Fibroblast of pulmonary artery (primary cell): ENCODE data around the gene MRPL27.
"Not testable (repeated sequence)": the region's sequence is repeated elsewhere in the genome, so short reads cannot be mapped to it uniquely, and the experiment has no call there.

ENCODE experiments used
- DNase-seq: peaks from one replicate; pipeline ENCODE4 v3.0.0-alpha.2; 2010; ENCODE audit warnings: low read depth
- H3K4me3 ChIP-seq: replicated peaks from 2 replicates; pipeline ENCODE4 v1.5.1; 2011; ENCODE audit warnings: low read depth, mild to moderate bottlenecking, control low read depth, low read length, moderate library complexity
- TF ChIP-seq, protein P1 (sequence below): IDR thresholded peaks from 2 replicates; pipeline ENCODE4 v1.5.1; 2011; ENCODE audit warnings: mild to moderate bottlenecking, control low read depth, low read length, inconsistent platforms; ENCODE audit errors: missing control alignments

Gene MRPL27

DNA sequence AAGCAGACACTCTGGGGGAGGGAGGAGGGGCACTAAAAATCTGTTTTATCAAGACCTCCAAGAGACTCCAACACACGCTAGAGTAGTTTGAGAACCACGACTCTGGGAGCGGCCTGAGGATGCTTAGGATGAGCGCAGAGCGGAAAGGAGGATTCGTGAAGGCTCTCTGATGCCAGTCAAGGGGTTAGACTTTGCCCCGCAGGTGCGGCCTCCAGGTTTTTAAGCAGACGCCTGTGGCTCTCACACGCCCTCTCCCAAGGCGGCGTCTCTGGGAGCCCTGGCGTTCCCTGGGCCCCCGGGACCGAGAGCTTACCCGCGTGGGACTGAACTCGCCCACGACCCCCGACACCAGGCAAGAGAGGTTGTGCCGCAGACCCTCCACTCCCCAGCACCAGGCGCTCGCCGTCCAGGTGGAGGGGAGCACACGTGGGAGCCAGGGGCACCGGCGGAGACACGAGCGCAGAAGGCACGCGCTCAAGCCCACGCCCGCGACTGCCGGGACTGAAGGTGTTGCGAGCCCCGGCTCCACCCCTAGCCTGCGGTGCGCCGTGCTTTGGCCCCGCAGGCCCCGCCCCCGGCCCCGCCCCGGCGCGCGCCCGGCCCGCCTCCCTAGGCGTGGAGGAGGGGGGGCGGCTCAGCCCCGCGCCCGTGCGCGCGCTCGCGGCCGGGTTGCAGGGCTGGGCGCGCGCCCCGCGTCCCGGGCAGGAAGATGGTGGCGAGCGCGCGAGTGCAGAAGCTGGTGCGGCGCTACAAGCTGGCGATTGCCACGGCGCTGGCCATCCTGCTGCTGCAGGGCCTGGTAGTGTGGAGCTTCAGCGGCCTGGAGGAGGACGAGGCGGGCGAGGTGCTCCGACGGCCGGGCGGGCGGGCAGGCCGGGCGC is 27.3 kb downstream of the MRPL27 start, which contains the start of gene XYLT2:
Gene XYLT2 (plus strand): TSS at position 695 of the 881 bp plus-strand sequence. CDS start 15 bp downstream, at position 710.
- TF ChIP-seq, protein P1, sequence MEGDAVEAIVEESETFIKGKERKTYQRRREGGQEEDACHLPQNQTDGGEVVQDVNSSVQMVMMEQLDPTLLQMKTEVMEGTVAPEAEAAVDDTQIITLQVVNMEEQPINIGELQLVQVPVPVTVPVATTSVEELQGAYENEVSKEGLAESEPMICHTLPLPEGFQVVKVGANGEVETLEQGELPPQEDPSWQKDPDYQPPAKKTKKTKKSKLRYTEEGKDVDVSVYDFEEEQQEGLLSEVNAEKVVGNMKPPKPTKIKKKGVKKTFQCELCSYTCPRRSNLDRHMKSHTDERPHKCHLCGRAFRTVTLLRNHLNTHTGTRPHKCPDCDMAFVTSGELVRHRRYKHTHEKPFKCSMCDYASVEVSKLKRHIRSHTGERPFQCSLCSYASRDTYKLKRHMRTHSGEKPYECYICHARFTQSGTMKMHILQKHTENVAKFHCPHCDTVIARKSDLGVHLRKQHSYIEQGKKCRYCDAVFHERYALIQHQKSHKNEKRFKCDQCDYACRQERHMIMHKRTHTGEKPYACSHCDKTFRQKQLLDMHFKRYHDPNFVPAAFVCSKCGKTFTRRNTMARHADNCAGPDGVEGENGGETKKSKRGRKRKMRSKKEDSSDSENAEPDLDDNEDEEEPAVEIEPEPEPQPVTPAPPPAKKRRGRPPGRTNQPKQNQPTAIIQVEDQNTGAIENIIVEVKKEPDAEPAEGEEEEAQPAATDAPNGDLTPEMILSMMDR: no peak
- H3K4me3 ChIP-seq: peak within 1 kb of the TSS; percentile 84
- peak; percentile 82 for DNase-seq

DNA sequence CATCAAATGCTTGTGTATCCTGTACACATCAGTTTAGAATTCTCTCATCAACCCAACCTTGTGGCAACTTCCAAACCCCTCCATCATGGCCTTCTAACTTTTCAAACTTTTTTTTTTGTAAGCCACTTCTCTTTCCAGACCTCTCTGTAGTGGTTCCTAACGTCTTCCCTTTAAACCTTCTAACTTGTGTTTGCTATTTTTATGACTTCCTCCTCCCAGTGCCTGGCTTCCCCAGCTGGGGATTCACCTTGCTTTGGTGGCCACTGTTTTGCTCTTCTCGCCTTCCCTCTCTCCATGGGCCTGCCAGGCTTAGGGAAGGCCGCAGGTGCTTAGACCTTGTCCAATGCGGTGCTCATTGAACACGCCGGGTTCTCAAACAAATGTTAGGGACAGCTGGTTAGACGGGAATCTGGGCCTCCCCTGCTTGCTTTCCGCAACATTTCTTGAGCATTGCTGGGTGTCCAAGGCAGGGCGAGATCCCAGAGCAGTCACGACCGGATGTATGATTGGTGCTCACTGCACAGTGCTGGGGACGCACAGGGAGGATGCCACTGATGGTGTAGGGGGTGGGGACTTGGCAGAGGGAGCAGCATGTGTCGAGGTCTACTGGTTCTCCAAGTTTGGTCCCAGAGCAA is 28.1 kb downstream of the MRPL27 start:
- no peak overlapping the region for H3K4me3 ChIP-seq

DNA sequence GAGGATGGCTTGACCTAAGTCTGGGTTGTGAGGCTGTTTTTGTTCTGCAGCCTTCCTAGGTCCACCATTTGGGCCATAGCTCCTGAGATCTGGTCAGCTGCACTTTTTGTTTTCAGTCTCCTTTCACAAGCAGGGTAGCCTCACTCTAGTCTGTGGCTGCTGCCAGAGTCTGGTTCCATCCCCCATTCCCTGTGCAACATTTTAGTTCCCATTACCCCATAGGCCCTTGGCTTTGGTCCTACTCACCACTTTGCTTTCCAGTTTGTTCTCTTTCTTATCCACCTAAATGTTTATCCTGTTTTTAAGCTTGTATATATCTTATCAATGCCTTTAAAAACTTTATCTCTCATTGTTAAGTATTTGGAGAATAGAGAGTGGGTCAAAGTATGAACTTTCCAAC is 33.6 kb downstream of the MRPL27 start:
- DNase-seq: no peak
- TF ChIP-seq, protein P1: no peak
- H3K4me3 ChIP-seq: no peak overlapping the region

More for the DNA sequence above, 28.1 kb downstream of the MRPL27 start:
- TF ChIP-seq, protein P1: no peak
- no peak for DNase-seq

DNA sequence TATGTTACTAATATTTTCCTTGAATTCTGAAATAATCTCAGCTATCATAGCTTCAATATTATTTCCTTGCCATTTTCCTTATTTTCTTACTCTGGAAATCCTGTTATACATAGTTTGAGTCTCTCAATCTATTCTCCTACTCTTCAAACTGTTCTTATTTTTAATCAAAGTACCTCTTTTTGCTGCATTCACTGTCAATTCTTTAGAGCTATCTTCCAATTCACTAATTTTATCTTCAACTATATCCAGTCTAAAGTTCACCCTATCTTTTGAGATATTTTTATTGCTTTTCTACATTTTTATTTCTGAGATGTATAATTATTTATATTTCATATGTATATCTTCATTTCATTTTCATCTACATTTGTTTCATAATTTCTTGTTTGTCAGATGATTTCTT is 34.3 kb downstream of the MRPL27 start:
- TF ChIP-seq, protein P1: no peak
- no peak overlapping the region for H3K4me3 ChIP-seq
- no peak for DNase-seq

DNA sequence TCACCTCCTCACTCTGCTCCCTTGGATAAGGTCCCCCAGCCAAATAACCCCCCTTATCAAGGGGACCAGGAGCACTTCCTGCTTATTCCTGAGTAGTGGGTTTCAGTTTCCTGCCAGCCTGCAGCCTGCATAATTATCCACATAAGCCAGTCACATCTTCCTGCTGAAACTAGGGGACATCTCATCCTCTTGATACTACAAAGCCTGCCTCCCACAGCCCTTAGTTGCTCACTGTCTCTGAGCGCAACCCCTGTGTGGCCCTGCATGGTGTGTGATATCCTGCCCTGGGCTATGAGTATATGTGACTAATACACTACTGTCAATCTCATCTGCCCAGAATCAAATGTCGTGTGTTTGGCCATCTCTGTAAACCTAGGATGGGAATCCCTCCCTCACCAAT is 35.0 kb downstream of the MRPL27 start:
- no peak overlapping the region for H3K4me3 ChIP-seq
- TF ChIP-seq, protein P1: no peak
- DNase-seq: no peak

DNA sequence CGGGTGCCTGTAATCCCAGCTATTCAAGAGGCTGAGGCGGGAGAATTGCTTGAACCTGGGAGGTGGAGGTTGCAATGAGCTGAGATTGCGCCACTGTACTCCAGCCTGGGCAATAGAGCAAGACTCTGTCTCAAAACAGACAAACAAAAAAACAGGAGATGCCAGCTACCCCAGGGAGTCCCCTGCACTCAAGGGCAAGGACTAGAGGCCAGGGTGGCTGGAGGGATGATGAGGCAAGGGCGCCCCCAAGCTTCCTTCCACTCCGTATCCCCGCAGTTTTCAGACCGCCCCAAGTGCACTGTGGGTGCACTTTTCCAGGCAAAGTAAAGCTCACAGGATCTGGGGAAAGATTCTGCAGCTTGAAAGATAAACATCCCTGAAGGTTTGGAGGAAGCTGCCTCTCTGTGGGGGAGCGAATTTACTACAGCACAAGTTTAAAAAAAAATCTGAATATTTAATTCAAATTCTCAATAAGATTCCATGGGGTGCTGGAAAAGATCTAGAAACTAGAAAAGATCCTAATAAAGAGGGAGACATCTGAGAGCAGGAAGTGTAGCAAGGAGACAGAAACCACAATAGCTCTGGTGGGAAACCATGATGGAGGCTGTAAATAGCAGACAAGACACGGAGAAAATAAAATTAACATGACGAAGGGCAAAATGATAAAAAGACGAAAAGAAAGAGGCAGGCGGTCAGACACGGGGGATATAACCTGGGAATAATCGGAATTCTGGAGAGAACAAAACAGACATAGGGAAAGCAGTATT is 39.5 kb downstream of the MRPL27 start:
- not testable (repeated sequence) for DNase-seq, H3K4me3 ChIP-seq

DNA sequence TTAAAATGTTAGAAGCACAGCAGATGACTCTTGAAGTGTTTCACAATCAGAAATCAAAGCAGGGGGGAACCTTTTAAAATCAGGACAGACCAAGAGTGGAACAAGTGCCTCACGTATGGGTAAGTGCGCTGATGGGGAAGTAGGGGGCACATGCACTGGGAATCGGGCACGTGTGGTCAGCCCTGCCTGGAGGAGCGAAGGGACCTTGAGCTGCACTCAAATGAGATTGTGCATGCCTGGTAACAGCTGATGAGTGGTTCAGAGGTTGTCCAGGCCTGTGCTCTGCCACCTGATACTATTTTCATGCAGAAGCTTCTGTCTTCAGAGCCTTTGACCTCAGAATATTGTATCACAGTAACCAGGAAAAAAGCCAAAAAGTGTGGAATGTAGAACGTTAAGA is 40.8 kb downstream of the MRPL27 start:
- TF ChIP-seq, protein P1: no peak
- H3K4me3 ChIP-seq: no peak overlapping the region
- no peak for DNase-seq
